Liver (tissue), 9 donors: ENCODE results near the gene MED15. TPM values are rescaled to one million over a fixed set of nuclear protein-coding genes. Genes with fewer than 3 reads are reported as not detected.

Experiments
- DNase-seq: peaks from one replicate; pipeline ENCODE4 v3.0.0-alpha.2; 2017; ENCODE audit warnings: low spot score
- H3K27ac ChIP-seq, 2 donors: one replicate each; pipeline ENCODE4 v1.7.0; 2013; ENCODE audit warnings: inconsistent platforms in 2 of 2, low read length in 2 of 2, control low read depth in 1 of 2, low read depth in 1 of 2, mild to moderate bottlenecking in 1 of 2
- H3K27me3 ChIP-seq, 4 donors: one replicate each; pipeline versions ENCODE4 v1.6.1 to v1.7.0; 2013; ENCODE audit warnings: low read length in 3 of 4, inconsistent platforms in 1 of 4, mild to moderate bottlenecking in 1 of 4, moderate library complexity in 1 of 4; ENCODE audit not compliant: control insufficient read depth in 4 of 4, insufficient read depth in 4 of 4
- H3K36me3 ChIP-seq, 4 donors: one replicate each; pipeline versions ENCODE4 v1.6.1 to v1.7.0; 2013; ENCODE audit warnings: low read length in 3 of 4, mild to moderate bottlenecking in 3 of 4, low read depth in 1 of 4, moderate library complexity in 1 of 4; ENCODE audit not compliant: control insufficient read depth in 4 of 4, insufficient read depth in 3 of 4
- H3K4me1 ChIP-seq, 4 donors: one replicate each; pipeline versions ENCODE4 v1.6.1 to v1.7.0; 2013; ENCODE audit warnings: low read length in 3 of 4, mild to moderate bottlenecking in 3 of 4, moderate library complexity in 1 of 4; ENCODE audit not compliant: control insufficient read depth in 4 of 4, insufficient read depth in 4 of 4
- H3K4me3 ChIP-seq, 3 donors: one replicate each; pipeline versions ENCODE4 v1.6.1 to v1.7.0; 2013; ENCODE audit warnings: low read length in 3 of 3, control low read depth in 1 of 3, low read depth in 1 of 3, mild to moderate bottlenecking in 1 of 3
- H3K9ac ChIP-seq, 2 donors: one replicate each; pipeline ENCODE4 v1.7.0; 2013; ENCODE audit warnings: low read length in 2 of 2, mild to moderate bottlenecking in 2 of 2, moderate library complexity in 2 of 2, control low read depth in 1 of 2, low read depth in 1 of 2
- H3K9me3 ChIP-seq, 4 donors: one replicate each; pipeline versions ENCODE4 v1.6.1 to v1.7.0; 2013; ENCODE audit warnings: low read length in 3 of 4; ENCODE audit not compliant: control insufficient read depth in 4 of 4
- EGR1 ChIP-seq, 2 donors: IDR thresholded peaks; 2 replicates each; pipeline ENCODE4 v1.6.1; 2016 to 2018; ENCODE audit warnings: antibody characterized with exemption in 2 of 2, low read depth in 2 of 2
- FOXA1 ChIP-seq: IDR thresholded peaks from 2 replicates; pipeline ENCODE4 v1.6.1; 2016; ENCODE audit warnings: antibody characterized with exemption
- FOXA2 ChIP-seq: IDR thresholded peaks from 2 replicates; pipeline ENCODE4 v1.6.1; 2016; ENCODE audit warnings: antibody characterized with exemption
- GABPA ChIP-seq, 2 donors: IDR thresholded peaks in 1 of 2; conservative IDR thresholded peaks in 1 of 2; 2 replicates each; pipeline ENCODE4 v1.6.1; 2016; ENCODE audit warnings: antibody characterized with exemption in 2 of 2, mild to moderate bottlenecking in 1 of 2, moderate library complexity in 1 of 2
- HNF4A ChIP-seq, 2 donors: conservative IDR thresholded peaks; 2 replicates each; pipeline ENCODE4 v1.6.1; 2016; ENCODE audit warnings: antibody characterized with exemption in 2 of 2, mild to moderate bottlenecking in 2 of 2
- HNF4G ChIP-seq: IDR thresholded peaks from 2 replicates; pipeline ENCODE4 v1.6.1; 2016; ENCODE audit warnings: antibody characterized with exemption
- JUND ChIP-seq, 2 donors: IDR thresholded peaks; 2 replicates each; pipeline ENCODE4 v1.6.1; 2016; ENCODE audit warnings: antibody characterized with exemption in 2 of 2
- NR2F2 ChIP-seq: IDR thresholded peaks from 2 replicates; pipeline ENCODE4 v1.6.1; 2016; ENCODE audit warnings: antibody characterized with exemption
- RAD21 ChIP-seq, 2 donors: IDR thresholded peaks; 2 replicates each; pipeline ENCODE4 v1.6.1; 2016; ENCODE audit warnings: antibody characterized with exemption in 2 of 2, mild to moderate bottlenecking in 2 of 2
- RXRA ChIP-seq, 2 donors: IDR thresholded peaks; 2 replicates each; pipeline ENCODE4 v1.6.1; 2017 to 2018; ENCODE audit warnings: antibody characterized with exemption in 2 of 2, mild to moderate bottlenecking in 1 of 2
- SP1 ChIP-seq: IDR thresholded peaks from 2 replicates; pipeline ENCODE4 v1.6.1; 2018; ENCODE audit warnings: antibody characterized with exemption, mild to moderate bottlenecking
- TAF1 ChIP-seq: conservative IDR thresholded peaks from 2 replicates; pipeline ENCODE4 v1.6.1; 2016; ENCODE audit warnings: antibody characterized with exemption, mild to moderate bottlenecking
- YY1 ChIP-seq: IDR thresholded peaks from 2 replicates; pipeline ENCODE4 v1.6.1; 2016; ENCODE audit warnings: antibody characterized with exemption, mild to moderate bottlenecking
- WGBS: extraction: QIAGEN DNeasy Blood & Tissue Kit; methylation state at CpG from one replicate; pipeline ENCODE4 v1.1.7; 2013; 5-methylcytosine and 5-hydroxymethylcytosine counted together
- polyA plus RNA-seq, 2 donors: library from polyadenylated mRNA; stranded (reverse) in 1 of 2; unstranded in 1 of 2; fragments of 200-250 nt in 1 of 2; fragments of >200 nt in 1 of 2; fragmentation: Nextera tagmentation in 1 of 2; extraction: Ambion mirVana in 1 of 2; gene quantifications; one replicate each; pipeline versions ENCODE4 v1.2.1 to v1.2.3, GENCODE V29; 2013 to 2015
- total RNA-seq, 2 donors: library from RNA; depleted of rRNA; stranded (reverse); fragments of >200 nt; gene quantifications; one replicate each; pipeline ENCODE4 v1.2.3, GENCODE V29; 2014
- TF ChIP-seq, protein P1 (sequence below): IDR thresholded peaks from 2 replicates; pipeline ENCODE4 v1.6.1; 2016; ENCODE audit warnings: antibody characterized with exemption, mild to moderate bottlenecking
- TF ChIP-seq, protein P2 (sequence below): IDR thresholded peaks from 2 replicates; pipeline ENCODE4 v1.6.1; 2016; ENCODE audit warnings: antibody characterized with exemption
- TF ChIP-seq, protein P3 (sequence below): IDR thresholded peaks from 2 replicates; pipeline ENCODE4 v1.6.1; 2016; ENCODE audit warnings: antibody characterized with exemption
- TF ChIP-seq, protein P4 (sequence below): fragments of 150-350 bp; IDR thresholded peaks from 2 replicates; pipeline ENCODE4 v1.5.1; 2017; ENCODE audit warnings: improper control_type of control experiment, low read depth, low read length; ENCODE audit not compliant: missing input control
- TF ChIP-seq, protein P5 (sequence below): IDR thresholded peaks from 2 replicates; pipeline ENCODE4 v1.6.1; 2016; ENCODE audit warnings: antibody characterized with exemption
- donor health status: healthy.
- donor health status: healthy.
- donor health status: healthy.
- donor health status: healthy.
- donor health status: healthy.

MED15 gene
- total and polyA plus RNA-seq, 4 donors = 9.7 to 28.0 (median 16.2) TPM

DNA sequence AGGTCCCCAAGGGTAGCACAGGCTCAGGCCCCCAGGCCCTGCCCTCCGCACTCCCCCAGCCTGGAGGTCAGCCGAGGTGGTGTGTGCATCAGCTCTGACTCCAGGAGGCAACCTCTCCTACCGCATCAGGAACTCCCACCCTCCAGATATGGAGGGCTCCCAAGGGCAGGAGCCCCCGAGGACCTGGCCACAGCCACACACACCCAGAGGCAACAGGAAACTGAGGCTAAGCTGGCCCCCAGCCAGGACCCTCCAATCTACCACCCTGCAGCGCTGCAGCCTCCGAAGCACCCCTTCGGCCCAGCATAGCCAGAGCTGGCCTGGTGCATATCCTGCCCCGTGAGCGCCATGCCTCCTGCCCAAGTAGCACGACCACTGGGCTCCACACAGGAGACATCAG, 104.0 kb downstream of the MED15 start:
- no peak overlapping the region for H3K27ac ChIP-seq
- peaks cover 0 to 6% (median 0%) of the 10 kb centered on the region in 4 donors for H3K4me1 ChIP-seq
- H3K36me3 ChIP-seq = no peaks in the 10 kb centered on the region
- H3K4me3 ChIP-seq = no peak overlapping the region
- WGBS = 88% methylated on average over 10 of the region's 10 CpGs
- H3K9ac ChIP-seq = no peak overlapping the region
- no peak for DNase-seq
- H3K27me3 ChIP-seq = no peaks in the 10 kb centered on the region
- no peaks in the 10 kb centered on the region for H3K9me3 ChIP-seq
- TF ChIP-seq, protein P1, sequence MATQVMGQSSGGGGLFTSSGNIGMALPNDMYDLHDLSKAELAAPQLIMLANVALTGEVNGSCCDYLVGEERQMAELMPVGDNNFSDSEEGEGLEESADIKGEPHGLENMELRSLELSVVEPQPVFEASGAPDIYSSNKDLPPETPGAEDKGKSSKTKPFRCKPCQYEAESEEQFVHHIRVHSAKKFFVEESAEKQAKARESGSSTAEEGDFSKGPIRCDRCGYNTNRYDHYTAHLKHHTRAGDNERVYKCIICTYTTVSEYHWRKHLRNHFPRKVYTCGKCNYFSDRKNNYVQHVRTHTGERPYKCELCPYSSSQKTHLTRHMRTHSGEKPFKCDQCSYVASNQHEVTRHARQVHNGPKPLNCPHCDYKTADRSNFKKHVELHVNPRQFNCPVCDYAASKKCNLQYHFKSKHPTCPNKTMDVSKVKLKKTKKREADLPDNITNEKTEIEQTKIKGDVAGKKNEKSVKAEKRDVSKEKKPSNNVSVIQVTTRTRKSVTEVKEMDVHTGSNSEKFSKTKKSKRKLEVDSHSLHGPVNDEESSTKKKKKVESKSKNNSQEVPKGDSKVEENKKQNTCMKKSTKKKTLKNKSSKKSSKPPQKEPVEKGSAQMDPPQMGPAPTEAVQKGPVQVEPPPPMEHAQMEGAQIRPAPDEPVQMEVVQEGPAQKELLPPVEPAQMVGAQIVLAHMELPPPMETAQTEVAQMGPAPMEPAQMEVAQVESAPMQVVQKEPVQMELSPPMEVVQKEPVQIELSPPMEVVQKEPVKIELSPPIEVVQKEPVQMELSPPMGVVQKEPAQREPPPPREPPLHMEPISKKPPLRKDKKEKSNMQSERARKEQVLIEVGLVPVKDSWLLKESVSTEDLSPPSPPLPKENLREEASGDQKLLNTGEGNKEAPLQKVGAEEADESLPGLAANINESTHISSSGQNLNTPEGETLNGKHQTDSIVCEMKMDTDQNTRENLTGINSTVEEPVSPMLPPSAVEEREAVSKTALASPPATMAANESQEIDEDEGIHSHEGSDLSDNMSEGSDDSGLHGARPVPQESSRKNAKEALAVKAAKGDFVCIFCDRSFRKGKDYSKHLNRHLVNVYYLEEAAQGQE = no peak
- TF ChIP-seq TAF1 = no peak
- TF ChIP-seq FOXA2 = no peak
- TF ChIP-seq RAD21 (IDR thresholded peaks at IDR 0.05) = no peak
- no peak for TF ChIP-seq YY1
- TF ChIP-seq, protein P2, sequence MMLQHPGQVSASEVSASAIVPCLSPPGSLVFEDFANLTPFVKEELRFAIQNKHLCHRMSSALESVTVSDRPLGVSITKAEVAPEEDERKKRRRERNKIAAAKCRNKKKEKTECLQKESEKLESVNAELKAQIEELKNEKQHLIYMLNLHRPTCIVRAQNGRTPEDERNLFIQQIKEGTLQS = no peak
- no peak for TF ChIP-seq FOXA1
- TF ChIP-seq SP1 = no peak
- no peak for TF ChIP-seq HNF4A (conservative IDR thresholded peaks at IDR 0.05)
- no peak for TF ChIP-seq NR2F2
- TF ChIP-seq HNF4G = no peak
- TF ChIP-seq, protein P3, sequence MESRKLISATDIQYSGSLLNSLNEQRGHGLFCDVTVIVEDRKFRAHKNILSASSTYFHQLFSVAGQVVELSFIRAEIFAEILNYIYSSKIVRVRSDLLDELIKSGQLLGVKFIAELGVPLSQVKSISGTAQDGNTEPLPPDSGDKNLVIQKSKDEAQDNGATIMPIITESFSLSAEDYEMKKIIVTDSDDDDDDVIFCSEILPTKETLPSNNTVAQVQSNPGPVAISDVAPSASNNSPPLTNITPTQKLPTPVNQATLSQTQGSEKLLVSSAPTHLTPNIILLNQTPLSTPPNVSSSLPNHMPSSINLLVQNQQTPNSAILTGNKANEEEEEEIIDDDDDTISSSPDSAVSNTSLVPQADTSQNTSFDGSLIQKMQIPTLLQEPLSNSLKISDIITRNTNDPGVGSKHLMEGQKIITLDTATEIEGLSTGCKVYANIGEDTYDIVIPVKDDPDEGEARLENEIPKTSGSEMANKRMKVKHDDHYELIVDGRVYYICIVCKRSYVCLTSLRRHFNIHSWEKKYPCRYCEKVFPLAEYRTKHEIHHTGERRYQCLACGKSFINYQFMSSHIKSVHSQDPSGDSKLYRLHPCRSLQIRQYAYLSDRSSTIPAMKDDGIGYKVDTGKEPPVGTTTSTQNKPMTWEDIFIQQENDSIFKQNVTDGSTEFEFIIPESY = no peak
- TF ChIP-seq RXRA (IDR thresholded peaks at IDR 0.05) = no peak
- TF ChIP-seq, protein P4, sequence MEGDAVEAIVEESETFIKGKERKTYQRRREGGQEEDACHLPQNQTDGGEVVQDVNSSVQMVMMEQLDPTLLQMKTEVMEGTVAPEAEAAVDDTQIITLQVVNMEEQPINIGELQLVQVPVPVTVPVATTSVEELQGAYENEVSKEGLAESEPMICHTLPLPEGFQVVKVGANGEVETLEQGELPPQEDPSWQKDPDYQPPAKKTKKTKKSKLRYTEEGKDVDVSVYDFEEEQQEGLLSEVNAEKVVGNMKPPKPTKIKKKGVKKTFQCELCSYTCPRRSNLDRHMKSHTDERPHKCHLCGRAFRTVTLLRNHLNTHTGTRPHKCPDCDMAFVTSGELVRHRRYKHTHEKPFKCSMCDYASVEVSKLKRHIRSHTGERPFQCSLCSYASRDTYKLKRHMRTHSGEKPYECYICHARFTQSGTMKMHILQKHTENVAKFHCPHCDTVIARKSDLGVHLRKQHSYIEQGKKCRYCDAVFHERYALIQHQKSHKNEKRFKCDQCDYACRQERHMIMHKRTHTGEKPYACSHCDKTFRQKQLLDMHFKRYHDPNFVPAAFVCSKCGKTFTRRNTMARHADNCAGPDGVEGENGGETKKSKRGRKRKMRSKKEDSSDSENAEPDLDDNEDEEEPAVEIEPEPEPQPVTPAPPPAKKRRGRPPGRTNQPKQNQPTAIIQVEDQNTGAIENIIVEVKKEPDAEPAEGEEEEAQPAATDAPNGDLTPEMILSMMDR = no peak
- TF ChIP-seq JUND (IDR thresholded peaks at IDR 0.05) = no peak
- TF ChIP-seq, protein P5, sequence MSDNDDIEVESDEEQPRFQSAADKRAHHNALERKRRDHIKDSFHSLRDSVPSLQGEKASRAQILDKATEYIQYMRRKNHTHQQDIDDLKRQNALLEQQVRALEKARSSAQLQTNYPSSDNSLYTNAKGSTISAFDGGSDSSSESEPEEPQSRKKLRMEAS = no peak
- TF ChIP-seq GABPA (IDR thresholded peaks at IDR 0.05 in 1 of 2, conservative IDR thresholded peaks at IDR 0.05 in 1 of 2) = no peak

DNA sequence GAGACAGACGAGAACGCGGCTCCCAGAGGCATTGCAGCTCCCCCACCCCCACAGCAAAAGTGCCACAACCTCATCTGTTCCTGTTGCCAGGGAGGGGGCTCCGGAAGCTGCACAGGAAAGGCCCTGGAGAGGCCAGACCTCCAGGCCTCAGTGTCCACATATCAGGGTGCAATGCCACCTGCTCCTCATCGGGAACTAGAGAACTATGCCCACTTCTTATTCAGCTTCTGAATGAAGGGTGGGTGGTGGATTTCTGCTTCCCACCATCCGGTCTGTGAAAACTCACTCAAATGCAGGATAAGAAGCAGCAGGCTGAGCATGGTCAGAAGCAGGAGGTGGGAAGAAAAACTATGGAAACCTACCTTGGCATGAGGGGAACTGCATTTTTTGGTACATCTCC, 105.9 kb downstream of the MED15 start:
- DNase-seq = no peak
- Histone ChIP-seq H3K27ac (no peak overlapping the region), H3K4me3 (no peak overlapping the region), H3K4me1 (no peaks in the 10 kb centered on the region), H3K27me3 (no peaks in the 10 kb centered on the region), H3K9ac (no peak overlapping the region), H3K9me3 (no peaks in the 10 kb centered on the region), H3K36me3 (no peaks in the 10 kb centered on the region)
- WGBS = 89% methylated on average over 6 of the region's 6 CpGs
- TF ChIP-seq EGR1 (IDR thresholded peaks at IDR 0.05; ENCODE audit: low read depth in 2 of 2) = no peak
- no peak for TF ChIP-seq JUND (IDR thresholded peaks at IDR 0.05)
- TF ChIP-seq, protein P2 = no peak
- TF ChIP-seq HNF4A (conservative IDR thresholded peaks at IDR 0.05) = no peak
- no peak for TF ChIP-seq FOXA1
- TF ChIP-seq, protein P3 = no peak
- TF ChIP-seq SP1 = no peak
- TF ChIP-seq, protein P4 = no peak
- TF ChIP-seq FOXA2 = no peak
- TF ChIP-seq, protein P5 = no peak
